ENCODE measurements around the gene LIMK1. TPM values are rescaled to one million over a fixed set of nuclear protein-coding genes. Genes with fewer than 3 reads are reported as not detected.

The LIMK1 gene
- total RNA-seq, result 10 to 100 TPM; 18.0 to 18.6 (median 18.1) TPM

DNA sequence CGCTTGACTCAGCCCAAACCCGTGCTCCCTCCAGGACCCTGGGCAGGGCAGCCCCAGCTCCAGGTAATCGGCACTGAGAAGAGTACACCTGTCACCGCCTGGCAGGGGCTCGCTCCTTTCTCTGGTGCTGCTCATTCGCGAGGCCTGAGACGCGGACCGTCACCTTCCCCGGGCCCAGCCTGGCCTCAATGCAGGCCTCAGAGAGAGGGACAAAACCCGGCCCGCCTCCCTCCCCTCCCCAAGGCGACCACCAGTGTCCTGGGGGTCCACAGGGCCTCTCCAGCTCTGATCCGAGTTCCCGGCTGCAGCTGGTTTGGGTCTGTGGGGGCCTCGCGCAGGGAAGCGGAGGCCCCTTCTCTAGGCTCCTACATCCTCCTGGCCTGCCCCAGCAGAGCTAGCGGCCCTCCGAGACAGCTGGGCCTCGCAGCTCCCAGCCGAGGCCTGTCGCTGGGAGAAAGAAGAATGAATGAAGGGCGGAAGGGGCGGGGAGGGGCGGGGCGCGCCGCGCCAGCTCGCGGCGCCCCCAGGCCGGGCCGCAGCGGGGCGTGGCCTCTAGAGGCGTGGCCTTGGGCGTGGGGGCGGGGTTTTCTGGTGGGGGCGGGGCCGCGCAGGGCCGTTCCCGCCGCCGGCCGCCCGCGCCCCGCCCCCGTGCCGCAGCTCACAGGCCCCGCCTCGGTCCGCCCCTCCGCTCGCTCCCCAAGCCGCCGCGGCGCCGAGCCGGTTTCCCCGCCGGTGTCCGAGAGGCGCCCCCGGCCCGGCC is at the start of gene LIMK1:
Gene LIMK1, plus strand, starts transcription at position 688 of the 760 bp plus-strand sequence. CDS start 187 bp downstream, outside the sequence.
- H3K27ac ChIP-seq, result peak within 1 kb of the TSS; percentile 71 to 84
- H3K4me1 ChIP-seq, result peaks cover 7% of the 10 kb centered on the region in 2 donors
- DNase-seq (ENCODE audit: low spot score in 2 of 2), result peak; percentile 51 to 70
- intact Hi-C loops (cut with DNase I; ENCODE audit: low total_unique reads), result no loop called here
- TF ChIP-seq, protein P1, sequence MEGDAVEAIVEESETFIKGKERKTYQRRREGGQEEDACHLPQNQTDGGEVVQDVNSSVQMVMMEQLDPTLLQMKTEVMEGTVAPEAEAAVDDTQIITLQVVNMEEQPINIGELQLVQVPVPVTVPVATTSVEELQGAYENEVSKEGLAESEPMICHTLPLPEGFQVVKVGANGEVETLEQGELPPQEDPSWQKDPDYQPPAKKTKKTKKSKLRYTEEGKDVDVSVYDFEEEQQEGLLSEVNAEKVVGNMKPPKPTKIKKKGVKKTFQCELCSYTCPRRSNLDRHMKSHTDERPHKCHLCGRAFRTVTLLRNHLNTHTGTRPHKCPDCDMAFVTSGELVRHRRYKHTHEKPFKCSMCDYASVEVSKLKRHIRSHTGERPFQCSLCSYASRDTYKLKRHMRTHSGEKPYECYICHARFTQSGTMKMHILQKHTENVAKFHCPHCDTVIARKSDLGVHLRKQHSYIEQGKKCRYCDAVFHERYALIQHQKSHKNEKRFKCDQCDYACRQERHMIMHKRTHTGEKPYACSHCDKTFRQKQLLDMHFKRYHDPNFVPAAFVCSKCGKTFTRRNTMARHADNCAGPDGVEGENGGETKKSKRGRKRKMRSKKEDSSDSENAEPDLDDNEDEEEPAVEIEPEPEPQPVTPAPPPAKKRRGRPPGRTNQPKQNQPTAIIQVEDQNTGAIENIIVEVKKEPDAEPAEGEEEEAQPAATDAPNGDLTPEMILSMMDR (IDR thresholded peaks at IDR 0.05), result no peak
- no peak for TF ChIP-seq POLR2AphosphoS5 (IDR thresholded peaks at IDR 0.05)
- no peak for TF ChIP-seq POLR2A (IDR thresholded peaks at IDR 0.05)
- no peaks in the 10 kb centered on the region for H3K36me3 ChIP-seq
- no peaks in the 10 kb centered on the region for H3K9me3 ChIP-seq
- H3K27me3 ChIP-seq, result no peaks in the 10 kb centered on the region
- peak within 1 kb of the TSS; percentile 74 to 84 (median 79) for H3K4me3 ChIP-seq

DNA sequence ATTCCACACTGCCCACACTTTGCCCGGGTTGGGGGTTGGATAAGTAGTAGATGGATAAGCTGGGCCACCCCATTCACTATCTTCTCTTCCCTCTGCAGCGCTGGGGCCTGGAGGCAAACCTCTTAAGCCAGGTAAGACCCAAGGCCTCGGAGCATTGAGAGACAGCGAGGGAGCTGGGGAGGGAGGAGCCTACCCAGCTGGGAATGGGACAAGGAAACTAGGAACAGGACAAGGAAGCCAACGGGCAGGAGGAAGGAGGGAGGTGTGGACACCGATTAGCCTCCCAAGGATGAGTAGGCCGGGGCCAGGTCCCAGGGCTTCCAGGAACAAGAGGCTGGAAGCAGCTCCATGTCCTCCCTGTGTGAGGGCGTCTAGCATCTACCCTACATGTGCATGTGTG is 46.0 kb upstream of the LIMK1 start:
- no peak for DNase-seq (ENCODE audit: low spot score in 2 of 2)
- H3K36me3 ChIP-seq, result no peaks in the 10 kb centered on the region

DNA sequence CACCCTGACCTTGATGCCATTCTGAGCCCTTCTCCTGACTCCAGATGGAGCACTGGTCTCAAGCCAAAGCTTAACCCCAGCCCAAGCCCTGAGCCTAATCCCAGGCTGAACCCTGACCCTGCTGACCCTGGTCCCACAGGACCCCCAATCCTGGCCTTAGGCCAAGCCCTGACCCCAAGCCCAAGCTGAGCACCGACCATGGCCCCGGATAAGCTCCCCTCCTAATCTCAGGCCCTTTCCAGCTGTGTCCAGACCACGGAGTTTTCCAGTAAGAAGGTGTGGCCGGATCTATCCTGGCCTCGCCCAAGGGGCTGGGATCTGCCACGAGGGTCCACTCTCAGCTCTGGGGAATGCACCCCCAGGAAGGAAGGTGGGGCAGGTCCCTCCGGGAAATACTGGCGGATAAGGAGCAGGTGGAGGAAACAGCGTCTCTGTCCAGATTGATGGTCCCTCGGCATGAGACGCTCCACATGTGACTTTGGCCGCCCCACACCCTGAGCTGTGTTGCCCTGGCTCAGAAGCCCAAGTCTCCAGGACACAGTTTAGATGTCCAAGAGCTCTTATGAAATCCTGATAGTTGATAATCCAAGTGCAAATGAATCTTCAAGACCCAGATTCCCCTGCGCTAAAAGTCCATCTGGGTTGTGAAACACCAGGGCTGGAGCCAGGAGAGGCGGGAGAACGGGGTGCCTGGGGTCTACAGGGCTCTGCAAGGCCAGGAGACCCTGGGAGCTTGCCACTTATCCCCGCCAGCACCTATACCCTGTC is 45.2 kb upstream of the LIMK1 start:
- TF ChIP-seq POLR2A (IDR thresholded peaks at IDR 0.05) (no peak), POLR2AphosphoS5 (IDR thresholded peaks at IDR 0.05) (peak in 2 of 3 donors; percentile 48 to 61)
- TF ChIP-seq, protein P1 (IDR thresholded peaks at IDR 0.05), result no peak
- Histone ChIP-seq H3K9me3 (no peaks in the 10 kb centered on the region), H3K4me1 (peaks cover 7 to 30% of the 10 kb centered on the region in 2 donors), H3K27ac (peak overlapping the region; percentile 48 to 91), H3K36me3 (no peaks in the 10 kb centered on the region), H3K27me3 (no peaks in the 10 kb centered on the region), H3K4me3 (no peak overlapping the region)
- intact Hi-C loops (cut with DNase I; ENCODE audit: low total_unique reads), result no loop called here
- no peak for DNase-seq (ENCODE audit: low spot score in 2 of 2)

More for the DNA sequence above, 46.0 kb upstream of the LIMK1 start:
- intact Hi-C loops (cut with DNase I; ENCODE audit: low total_unique reads), result no loop called here
- TF ChIP-seq POLR2A (IDR thresholded peaks at IDR 0.05) (no peak), POLR2AphosphoS5 (IDR thresholded peaks at IDR 0.05) (no peak)
- TF ChIP-seq, protein P1 (IDR thresholded peaks at IDR 0.05), result no peak
- Histone ChIP-seq H3K27ac (peak overlapping the region; percentile 48 to 91), H3K27me3 (no peaks in the 10 kb centered on the region), H3K9me3 (no peaks in the 10 kb centered on the region), H3K4me3 (no peak overlapping the region), H3K4me1 (peaks cover 7 to 26% of the 10 kb centered on the region in 2 donors)

DNA sequence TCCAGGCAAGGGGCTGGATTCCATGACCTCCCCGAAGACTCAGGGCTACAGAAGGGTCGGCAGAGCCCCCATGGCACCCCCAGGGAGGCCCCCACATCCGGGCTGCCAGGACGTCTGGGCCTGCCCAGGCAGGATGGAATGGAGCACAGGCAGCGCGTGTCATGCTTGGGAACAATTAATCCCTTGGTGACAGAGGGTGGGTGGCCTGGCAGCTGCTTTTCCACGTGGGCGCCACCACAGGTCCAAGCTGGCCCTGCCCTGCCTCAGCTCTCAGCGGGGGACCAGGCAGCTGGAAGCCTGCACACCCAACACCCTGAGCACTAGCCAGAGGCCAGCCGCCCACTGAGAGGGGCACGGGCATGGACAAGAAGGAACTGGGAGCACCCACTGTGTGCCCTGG is 44.3 kb upstream of the LIMK1 start:
- Histone ChIP-seq H3K4me3 (no peak overlapping the region), H3K36me3 (no peaks in the 10 kb centered on the region), H3K4me1 (peaks cover 7 to 25% of the 10 kb centered on the region in 2 donors), H3K9me3 (no peaks in the 10 kb centered on the region), H3K27ac (peak overlapping the region; percentile 48 to 91), H3K27me3 (no peaks in the 10 kb centered on the region)
- TF ChIP-seq, protein P1 (IDR thresholded peaks at IDR 0.05), result no peak
- TF ChIP-seq POLR2A (IDR thresholded peaks at IDR 0.05) (no peak), POLR2AphosphoS5 (IDR thresholded peaks at IDR 0.05) (no peak)
- intact Hi-C loops (cut with DNase I; ENCODE audit: low total_unique reads), result no loop called here
- DNase-seq (ENCODE audit: low spot score in 2 of 2), result peak in 1 of 2 donors; percentile 72

Measured in breast epithelium (tissue), 4 donors.